ENCODE results near the gene FAM216B. TPM values are rescaled to one million over a fixed set of nuclear protein-coding genes. Genes with fewer than 3 reads are reported as not detected.

The FAM216B gene
- total and polyA plus RNA-seq, 2 experiments from 2014 or later = 0.06 TPM; not detected in 1

GRCh38 chr13:42752731-42753130, 28.7 kb upstream of the FAM216B start (continued):
- no peak for TF ChIP-seq CTCF (conservative IDR thresholded peaks at IDR 0.05; ENCODE audit: low read depth in 2 of 2)
- TF ChIP-seq ETS1 (IDR thresholded peaks at IDR 0.05) = no peak
- TF ChIP-seq STAT1 (IDR thresholded peaks at IDR 0.05; ENCODE audit: unreplicated experiment) = no peak
- no peak for TF ChIP-seq POLR2AphosphoS5 (IDR thresholded peaks at IDR 0.05; ENCODE audit: low read depth)

- H3K27me3 Mint-ChIP-seq (ENCODE audit: insufficient read depth, low read depth, poor library complexity) = peaks cover 4% of the 10 kb centered on the region
- H3K27ac Mint-ChIP-seq = no peak overlapping the region
- peak overlapping the region; percentile 44; the same call in 1 of the 2 replicates for H2AFZ ChIP-seq
- no peaks in the 10 kb centered on the region for H3K27me3 ChIP-seq (ENCODE audit: insufficient read depth)
- no peaks in the 10 kb centered on the region for H3K9me3 Mint-ChIP-seq
- peaks cover 7% of the 10 kb centered on the region; the same call in 1 of the 2 replicates for H3K4me1 ChIP-seq (ENCODE audit: insufficient read depth)
- TF ChIP-seq ZNF331 (CRISPR knock-in tag; IDR thresholded peaks at IDR 0.05; ENCODE audit: low read depth) (no peak), REST (IDR thresholded peaks at IDR 0.05; ENCODE audit: unreplicated experiment) (no peak), CTCF (conservative IDR thresholded peaks at IDR 0.05; ENCODE audit: low read depth in 2 of 2) (no peak), EZH2 (IDR thresholded peaks at IDR 0.05; ENCODE audit: low read depth, unreplicated experiment) (no peak), ZNF462 (CRISPR knock-in tag; IDR thresholded peaks at IDR 0.05) (no peak), EZH2phosphoT487 (IDR thresholded peaks at IDR 0.05; ENCODE audit: unreplicated experiment) (no peak), CREB1 (CRISPR knock-in tag; IDR thresholded peaks at IDR 0.05; ENCODE audit: low read depth) (no peak)
- H3K9me2 ChIP-seq (ENCODE audit: insufficient read depth) = peaks cover 12% of the 10 kb centered on the region; the same call in 1 of the 2 replicates
- H4K20me1 ChIP-seq (replicated peaks; ENCODE audit: insufficient read depth) = no peaks in the 10 kb centered on the region
- no peak for ATAC-seq
- H3K4me3 Mint-ChIP-seq = no peak overlapping the region
- H3K36me3 ChIP-seq (ENCODE audit: insufficient read depth) = no peaks in the 10 kb centered on the region
- H3K27ac ChIP-seq (ENCODE audit: low read depth) = no peak overlapping the region
- no peaks in the 10 kb centered on the region for H3F3A ChIP-seq (replicated peaks; ENCODE audit: low read depth)
- H3K4me1 Mint-ChIP-seq = peaks cover 9% of the 10 kb centered on the region; the same call in 2 of the 3 replicates
- no peak for DNase-seq (ENCODE audit: low spot score)
- no peaks in the 10 kb centered on the region for H3K79me2 ChIP-seq (replicated peaks; ENCODE audit: insufficient read depth)
- H3K4me3 ChIP-seq = no peak overlapping the region
- H3K36me3 Mint-ChIP-seq (ENCODE audit: low read depth) = no peaks in the 10 kb centered on the region
- no peak overlapping the region for H3K4me2 ChIP-seq
These were observed 27.7 kb upstream of the FAM216B start for GRCh38 chr13:42753697-42754096.

Measured in GM23338 (cell line).